GM12878 (cell line): ENCODE data around the gene UBE3C. TPM values are rescaled to one million over a fixed set of nuclear protein-coding genes. Genes with fewer than 3 reads are reported as not detected.

Experiments
- ATAC-seq: fragments of 200-7000 bp; cut with Tn5 transposase; 3 replicates; pipeline ENCODE4 v1.9.1; 2020; ENCODE audit warnings: mild to moderate bottlenecking, moderate library complexity
- BruUV-seq: library from RNA; stranded (reverse); fragments of 400-500 nt; replicated peaks from 2 replicates; lab custom pipeline; 2021; lab: Mats Ljungman, UMichigan
- CTCF ChIA-PET: fragments of 300-600 bp; sonication (Branson Sonifier 250); formaldehyde crosslinking; extraction: SDS; loops from one replicate; lab custom pipeline; 2021; ENCODE audit warnings: inconsistent platforms; lab: Yijun Ruan, JAX
- POLR2A ChIA-PET: fragments of 350-600 bp; formaldehyde crosslinking; extraction: SDS; loops from one replicate; lab custom pipeline; 2021; ENCODE audit warnings: inconsistent platforms; lab: Charles Lee
- RAD21 ChIA-PET: fragments of 300-600 bp; sonication (Branson Sonifier 250); formaldehyde crosslinking; loops from one replicate; lab custom pipeline; 2023; ENCODE audit warnings: antibody characterized with exemption; ENCODE audit not compliant: unreplicated experiment; lab: Charles Lee
- SMC1A ChIA-PET: fragments of 300-600 bp; sonication (Branson Sonifier 250); formaldehyde crosslinking; loops from one replicate; lab custom pipeline; 2023; ENCODE audit not compliant: unreplicated experiment, uncharacterized antibody; lab: Charles Lee
- DNase-seq: peaks from one replicate; pipeline ENCODE4 v3.0.0-alpha.2; 2011; ENCODE audit warnings: low read depth, low spot score
- FAIRE-seq: peaks from 3 replicates; lab custom pipeline; 2011; peaks lifted over from hg19 to GRCh38; lab: Jason Lieb, UNC
- H2AFZ ChIP-seq: 2 replicates; pipeline ENCODE4 v1.6.0; 2011; ENCODE audit warnings: low read depth, low read length, control low read depth; ENCODE audit not compliant: control insufficient read depth
- H3K27ac ChIP-seq: 2 replicates; pipeline ENCODE4 v1.5.1; 2011; ENCODE audit warnings: control low read depth; ENCODE audit not compliant: control insufficient read depth, insufficient read depth
- H3K27me3 ChIP-seq, 2 experiments: replicated peaks in 1 of 2; 2 replicates each; pipeline versions ENCODE4 v1.6.0 to v1.6.1; 2011; ENCODE audit warnings: low read length in 1 of 2; ENCODE audit not compliant: control insufficient read depth in 2 of 2, insufficient read depth in 2 of 2
- H3K36me3 ChIP-seq, 2 experiments: 2 replicates each; pipeline ENCODE4 v1.5.1; 2011; ENCODE audit warnings: low read length in 1 of 2; ENCODE audit not compliant: control insufficient read depth in 2 of 2, insufficient read depth in 2 of 2
- H3K4me1 ChIP-seq: 2 replicates; pipeline ENCODE4 v1.6.1; 2011; ENCODE audit warnings: mild to moderate bottlenecking, low read length, moderate library complexity, mixed read lengths; ENCODE audit not compliant: control insufficient read depth, insufficient read depth
- H3K4me2 ChIP-seq: 2 replicates; pipeline ENCODE4 v1.6.0; 2011; ENCODE audit warnings: control low read depth; ENCODE audit not compliant: control insufficient read depth, insufficient read depth
- H3K4me3 ChIP-seq: fragments of 200-600 bp; sonication (generic); 2 replicates; pipeline ENCODE4 v1.5.1; 2016
- H3K79me2 ChIP-seq: 2 replicates; pipeline ENCODE4 v1.6.0; 2011; ENCODE audit warnings: low read length; ENCODE audit not compliant: control insufficient read depth, insufficient read depth
- H3K9ac ChIP-seq: 2 replicates; pipeline ENCODE4 v1.8.0; 2011; ENCODE audit warnings: low read length, control low read depth, mixed read lengths; ENCODE audit not compliant: control insufficient read depth, insufficient read depth
- H3K9me3 ChIP-seq: replicated peaks from 3 replicates; pipeline ENCODE4 v1.5.1; 2011; ENCODE audit warnings: mild to moderate bottlenecking, low read length; ENCODE audit not compliant: control insufficient read depth, insufficient read depth
- H4K20me1 ChIP-seq: 2 replicates; pipeline ENCODE4 v1.6.0; 2011; ENCODE audit not compliant: control insufficient read depth, insufficient read depth
- EP300 ChIP-seq, 2 experiments: fragments of 150-350 bp in 1 of 2; IDR thresholded peaks; 2 replicates each; pipeline ENCODE4 v1.6.1; 2011 to 2012; ENCODE audit warnings: low read depth in 2 of 2, low read length in 2 of 2, borderline replicate concordance in 1 of 2, improper control_type of control experiment in 1 of 2, inconsistent platforms in 1 of 2; ENCODE audit not compliant: control insufficient read depth in 1 of 2
- KDM1A ChIP-seq: fragments of 200-600 bp; sonication (generic); IDR thresholded peaks from 2 replicates; pipeline ENCODE4 v1.6.1; 2016; ENCODE audit warnings: borderline replicate concordance
- LARP7 ChIP-seq: fragments of 450-650 bp; IDR thresholded peaks from 2 replicates; pipeline ENCODE4 v1.6.1; 2017; ENCODE audit warnings: mild to moderate bottlenecking
- POU2F2 ChIP-seq: IDR thresholded peaks from 3 replicates; pipeline ENCODE4 v1.6.1; 2011; ENCODE audit warnings: low read depth, mild to moderate bottlenecking, low read length, borderline replicate concordance
- RCOR1 ChIP-seq: conservative IDR thresholded peaks from 2 replicates; pipeline ENCODE4 v1.6.1; 2012; ENCODE audit warnings: low read depth, low read length, improper control_type of control experiment
- ZBTB40 ChIP-seq: fragments of 450-650 bp; IDR thresholded peaks from 2 replicates; pipeline ENCODE4 v1.6.1; 2016; ENCODE audit warnings: mild to moderate bottlenecking, moderate library complexity, borderline replicate concordance
- ZNF622 ChIP-seq: fragments of 450-650 bp; IDR thresholded peaks from 2 replicates; pipeline ENCODE4 v1.6.1; 2017; ENCODE audit warnings: mild to moderate bottlenecking, inconsistent platforms
- WGBS: methylation state at CpG from one replicate; pipeline ENCODE4 v1.1.6; 2016; ENCODE audit warnings: low lambda C conversion rate; ENCODE audit not compliant: insufficient replicate concordance, insufficient coverage; ENCODE audit errors: missing lambda C conversion rate; 5-methylcytosine and 5-hydroxymethylcytosine counted together
- in situ Hi-C: fragments of 300-500 bp; cut with MboI; formaldehyde crosslinking; loops from 9 replicates; pipeline ENCODE4 v1.14.3; 2018; ENCODE audit warnings: mixed read lengths
- intact Hi-C: fragments of 100-400 bp; cut with micrococcal nuclease; formaldehyde crosslinking; loops from one replicate; pipeline ENCODE4 v1.14.2; 2022; ENCODE audit not compliant: unreplicated experiment
- polyA plus RNA-seq, 11 experiments: library from polyadenylated mRNA; depleted of rRNA in 4 of 11; unstranded in 6 of 11; stranded (reverse) in 5 of 11; fragments of >200 nt; fragmentation: Nextera tagmentation in 4 of 11; fragmentation: Illumina TruSeq in 1 of 11; extraction: Ambion mirVana in 4 of 11; extraction: Trizol in 1 of 11; gene quantifications; 1 replicate in 1 of 11; 2 replicates in 10 of 11; pipeline versions ENCODE4 v1.2.1 to v1.2.3, GENCODE V29; 2011 to 2016; ENCODE audit warnings: inconsistent platforms in 2 of 11, missing spikeins in 2 of 11, low read depth in 1 of 11
- total RNA-seq, 4 experiments: library from RNA; depleted of rRNA in 3 of 4; stranded (reverse); fragments of >200 nt in 3 of 4; fragmentation: Illumina TruSeq in 1 of 4; extraction: Trizol in 1 of 4; gene quantifications; 2 replicates each; pipeline versions ENCODE4 v1.2.1 to v1.2.3, GENCODE V29; 2013 to 2021
- TF ChIP-seq, protein P1 (sequence below): fragments of 450-650 bp; formaldehyde crosslinking; IDR thresholded peaks from 2 replicates; pipeline ENCODE4 v1.4.0; 2020; ENCODE audit warnings: mild to moderate bottlenecking, moderate library complexity
- TF ChIP-seq, protein P2 (sequence below): fragments of 450-650 bp; IDR thresholded peaks from 2 replicates; pipeline ENCODE4 v1.6.1; 2016; ENCODE audit warnings: mild to moderate bottlenecking

Gene UBE3C
- total and polyA plus RNA-seq, 10 of the 15 experiments (the other 5 are each of a cell fraction or from before 2014, with no cell fraction given): 7.9 to 65.9 (median 45.2) TPM

DNA sequence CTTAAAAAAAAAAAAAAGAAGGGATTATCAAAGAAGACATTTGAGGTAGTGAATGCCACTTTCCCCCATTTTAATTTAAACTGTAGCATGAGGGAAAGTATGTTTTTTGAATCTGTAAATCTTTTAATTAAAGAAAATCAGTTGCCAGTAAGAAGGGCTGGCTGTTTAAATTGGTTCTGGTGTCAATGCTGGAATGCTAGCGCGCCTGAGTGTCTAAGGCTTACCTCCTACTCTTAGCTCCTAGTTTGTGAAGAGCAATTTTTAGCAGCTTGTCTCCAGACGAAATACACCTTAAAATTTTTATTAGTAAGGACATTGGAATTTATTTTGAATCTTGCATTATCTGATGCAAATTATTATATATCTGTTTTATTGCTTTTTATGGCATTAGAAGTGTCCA lies 54.1 kb downstream of the UBE3C start:
- H3K9ac ChIP-seq: no peak overlapping the region
- SMC1A ChIA-PET: interaction anchor here (0.7 to 1.8 kb wide), 3 partner anchors 36 to 52 kb away, joined by 3 to 7 read pairs (median 3); no protein-coding TSS in a partner anchor

More for the DNA sequence above, 54.1 kb downstream of the UBE3C start:
- H3K4me1 ChIP-seq: no peaks in the 10 kb centered on the region
- TF ChIP-seq ZBTB40: no peak
- no peak for TF ChIP-seq KDM1A
- TF ChIP-seq, protein P1, sequence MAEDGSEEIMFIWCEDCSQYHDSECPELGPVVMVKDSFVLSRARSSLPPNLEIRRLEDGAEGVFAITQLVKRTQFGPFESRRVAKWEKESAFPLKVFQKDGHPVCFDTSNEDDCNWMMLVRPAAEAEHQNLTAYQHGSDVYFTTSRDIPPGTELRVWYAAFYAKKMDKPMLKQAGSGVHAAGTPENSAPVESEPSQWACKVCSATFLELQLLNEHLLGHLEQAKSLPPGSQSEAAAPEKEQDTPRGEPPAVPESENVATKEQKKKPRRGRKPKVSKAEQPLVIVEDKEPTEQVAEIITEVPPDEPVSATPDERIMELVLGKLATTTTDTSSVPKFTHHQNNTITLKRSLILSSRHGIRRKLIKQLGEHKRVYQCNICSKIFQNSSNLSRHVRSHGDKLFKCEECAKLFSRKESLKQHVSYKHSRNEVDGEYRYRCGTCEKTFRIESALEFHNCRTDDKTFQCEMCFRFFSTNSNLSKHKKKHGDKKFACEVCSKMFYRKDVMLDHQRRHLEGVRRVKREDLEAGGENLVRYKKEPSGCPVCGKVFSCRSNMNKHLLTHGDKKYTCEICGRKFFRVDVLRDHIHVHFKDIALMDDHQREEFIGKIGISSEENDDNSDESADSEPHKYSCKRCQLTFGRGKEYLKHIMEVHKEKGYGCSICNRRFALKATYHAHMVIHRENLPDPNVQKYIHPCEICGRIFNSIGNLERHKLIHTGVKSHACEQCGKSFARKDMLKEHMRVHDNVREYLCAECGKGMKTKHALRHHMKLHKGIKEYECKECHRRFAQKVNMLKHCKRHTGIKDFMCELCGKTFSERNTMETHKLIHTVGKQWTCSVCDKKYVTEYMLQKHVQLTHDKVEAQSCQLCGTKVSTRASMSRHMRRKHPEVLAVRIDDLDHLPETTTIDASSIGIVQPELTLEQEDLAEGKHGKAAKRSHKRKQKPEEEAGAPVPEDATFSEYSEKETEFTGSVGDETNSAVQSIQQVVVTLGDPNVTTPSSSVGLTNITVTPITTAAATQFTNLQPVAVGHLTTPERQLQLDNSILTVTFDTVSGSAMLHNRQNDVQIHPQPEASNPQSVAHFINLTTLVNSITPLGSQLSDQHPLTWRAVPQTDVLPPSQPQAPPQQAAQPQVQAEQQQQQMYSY: no peak
- TF ChIP-seq EP300 (IDR thresholded peaks at IDR 0.05; ENCODE audit: borderline replicate concordance in 1 of 2, control insufficient read depth in 1 of 2, low read depth in 2 of 2, low read length in 2 of 2): no peak
- TF ChIP-seq ZNF622: no peak
- TF ChIP-seq RCOR1: no peak
- TF ChIP-seq, protein P2, sequence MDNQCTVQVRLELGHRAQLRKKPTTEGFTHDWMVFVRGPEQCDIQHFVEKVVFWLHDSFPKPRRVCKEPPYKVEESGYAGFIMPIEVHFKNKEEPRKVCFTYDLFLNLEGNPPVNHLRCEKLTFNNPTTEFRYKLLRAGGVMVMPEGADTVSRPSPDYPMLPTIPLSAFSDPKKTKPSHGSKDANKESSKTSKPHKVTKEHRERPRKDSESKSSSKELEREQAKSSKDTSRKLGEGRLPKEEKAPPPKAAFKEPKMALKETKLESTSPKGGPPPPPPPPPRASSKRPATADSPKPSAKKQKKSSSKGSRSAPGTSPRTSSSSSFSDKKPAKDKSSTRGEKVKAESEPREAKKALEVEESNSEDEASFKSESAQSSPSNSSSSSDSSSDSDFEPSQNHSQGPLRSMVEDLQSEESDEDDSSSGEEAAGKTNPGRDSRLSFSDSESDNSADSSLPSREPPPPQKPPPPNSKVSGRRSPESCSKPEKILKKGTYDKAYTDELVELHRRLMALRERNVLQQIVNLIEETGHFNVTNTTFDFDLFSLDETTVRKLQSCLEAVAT: no peak
- no peak for TF ChIP-seq LARP7
- TF ChIP-seq POU2F2: no peak
- TF ChIP-seq, all 136 proteins: peak for 0
- H3K4me2 ChIP-seq: no peak overlapping the region
- RAD21 ChIA-PET: no interaction called here
- POLR2A ChIA-PET: interaction anchor here (0.6 kb wide), 1 partner anchor 53 kb away, joined by 5 read pairs; no protein-coding TSS in a partner anchor
- no peaks in the 10 kb centered on the region for H3K79me2 ChIP-seq
- no peaks in the 10 kb centered on the region for H3K9me3 ChIP-seq
- no peak overlapping the region for H3K4me3 ChIP-seq
- CTCF ChIA-PET: interaction anchor here (0.7 to 2.2 kb wide), 3 partner anchors 14 to 151 kb away, joined by 3 to 6 read pairs (median 6); no protein-coding TSS in a partner anchor
- peaks cover 2 to 23% of the 10 kb centered on the region in 2 experiments for H3K36me3 ChIP-seq
- intact Hi-C loops (no loop called here), in situ Hi-C loops (no loop called here)
- DNase-seq (no peak), FAIRE-seq (no peak), ATAC-seq (no peak)
- H2AFZ ChIP-seq: no peak overlapping the region
- H3K27ac ChIP-seq: no peak overlapping the region
- 75% methylated on average over 3 of the region's 3 CpGs for WGBS
- BruUV-seq: no TSS peak
- no peaks in the 10 kb centered on the region for H3K27me3 ChIP-seq
- H4K20me1 ChIP-seq: no peaks in the 10 kb centered on the region; the same call in 1 of the 2 replicates
